GM12865 (cell line): ENCODE measurements around the gene EAPP.
A peak's percentile ranks its signal among the peaks of the same experiment; 100 is the strongest.
"Not testable (repeated sequence)": the region's sequence is repeated elsewhere in the genome, so short reads cannot be mapped to it uniquely, and the experiment has no call there.

ENCODE experiments used
- DNase-seq: peaks from one replicate; pipeline ENCODE4 v3.0.0; 2010; ENCODE audit warnings: low read depth
- H3K4me3 ChIP-seq: 2 replicates; pipeline ENCODE4 v1.5.1; 2011; ENCODE audit warnings: mild to moderate bottlenecking, low read depth, low read length, control low read depth
- TF ChIP-seq, protein P1 (sequence below): IDR thresholded peaks from 2 replicates; pipeline ENCODE4 v1.5.1; 2011; ENCODE audit warnings: low read length, control low read depth, low read depth, inconsistent platforms; ENCODE audit not compliant: insufficient read depth; ENCODE audit errors: missing control alignments

The EAPP gene

DNA sequence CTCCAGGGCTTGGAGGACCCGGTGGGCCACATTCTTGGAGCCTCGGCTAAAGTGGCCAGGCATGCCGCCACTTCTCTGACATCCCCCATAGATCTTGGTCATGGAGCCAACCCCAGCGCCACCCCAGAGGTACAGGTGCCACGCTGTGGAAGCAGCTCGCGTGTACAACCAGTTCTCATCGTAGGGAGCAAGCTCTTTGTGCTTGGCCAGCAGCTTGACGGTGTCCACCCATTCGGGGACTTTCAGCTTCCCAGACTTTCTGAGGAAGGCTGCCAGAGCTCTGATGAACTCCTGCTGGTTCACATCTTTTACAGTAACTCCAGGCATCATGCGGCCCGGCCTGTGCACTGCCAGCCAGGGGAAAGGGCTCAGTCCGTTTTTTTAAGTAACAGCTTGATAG is 29.3 kb upstream of the EAPP start:
- TF ChIP-seq, protein P1, sequence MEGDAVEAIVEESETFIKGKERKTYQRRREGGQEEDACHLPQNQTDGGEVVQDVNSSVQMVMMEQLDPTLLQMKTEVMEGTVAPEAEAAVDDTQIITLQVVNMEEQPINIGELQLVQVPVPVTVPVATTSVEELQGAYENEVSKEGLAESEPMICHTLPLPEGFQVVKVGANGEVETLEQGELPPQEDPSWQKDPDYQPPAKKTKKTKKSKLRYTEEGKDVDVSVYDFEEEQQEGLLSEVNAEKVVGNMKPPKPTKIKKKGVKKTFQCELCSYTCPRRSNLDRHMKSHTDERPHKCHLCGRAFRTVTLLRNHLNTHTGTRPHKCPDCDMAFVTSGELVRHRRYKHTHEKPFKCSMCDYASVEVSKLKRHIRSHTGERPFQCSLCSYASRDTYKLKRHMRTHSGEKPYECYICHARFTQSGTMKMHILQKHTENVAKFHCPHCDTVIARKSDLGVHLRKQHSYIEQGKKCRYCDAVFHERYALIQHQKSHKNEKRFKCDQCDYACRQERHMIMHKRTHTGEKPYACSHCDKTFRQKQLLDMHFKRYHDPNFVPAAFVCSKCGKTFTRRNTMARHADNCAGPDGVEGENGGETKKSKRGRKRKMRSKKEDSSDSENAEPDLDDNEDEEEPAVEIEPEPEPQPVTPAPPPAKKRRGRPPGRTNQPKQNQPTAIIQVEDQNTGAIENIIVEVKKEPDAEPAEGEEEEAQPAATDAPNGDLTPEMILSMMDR = no peak
- H3K4me3 ChIP-seq = no peak overlapping the region
- no peak for DNase-seq

DNA sequence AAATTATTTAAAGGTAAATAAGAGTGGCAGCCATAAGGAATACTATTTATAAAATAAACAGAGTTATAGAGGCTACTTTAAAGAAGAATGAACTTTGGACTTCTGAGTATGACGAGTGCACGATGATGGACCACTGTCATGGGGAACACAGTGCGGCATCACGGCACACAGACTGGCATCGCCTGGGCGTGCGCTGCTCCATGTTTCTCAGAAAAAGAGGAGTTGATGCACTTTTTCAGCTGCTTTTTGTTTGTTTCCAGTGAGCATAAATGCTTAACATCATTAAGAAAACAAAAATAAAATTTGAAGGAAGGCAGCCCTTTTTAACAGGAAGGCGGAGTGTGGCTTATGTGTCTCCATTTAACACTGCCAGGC is 23.3 kb upstream of the EAPP start:
- no peak for DNase-seq
- TF ChIP-seq, protein P1 = no peak

DNA sequence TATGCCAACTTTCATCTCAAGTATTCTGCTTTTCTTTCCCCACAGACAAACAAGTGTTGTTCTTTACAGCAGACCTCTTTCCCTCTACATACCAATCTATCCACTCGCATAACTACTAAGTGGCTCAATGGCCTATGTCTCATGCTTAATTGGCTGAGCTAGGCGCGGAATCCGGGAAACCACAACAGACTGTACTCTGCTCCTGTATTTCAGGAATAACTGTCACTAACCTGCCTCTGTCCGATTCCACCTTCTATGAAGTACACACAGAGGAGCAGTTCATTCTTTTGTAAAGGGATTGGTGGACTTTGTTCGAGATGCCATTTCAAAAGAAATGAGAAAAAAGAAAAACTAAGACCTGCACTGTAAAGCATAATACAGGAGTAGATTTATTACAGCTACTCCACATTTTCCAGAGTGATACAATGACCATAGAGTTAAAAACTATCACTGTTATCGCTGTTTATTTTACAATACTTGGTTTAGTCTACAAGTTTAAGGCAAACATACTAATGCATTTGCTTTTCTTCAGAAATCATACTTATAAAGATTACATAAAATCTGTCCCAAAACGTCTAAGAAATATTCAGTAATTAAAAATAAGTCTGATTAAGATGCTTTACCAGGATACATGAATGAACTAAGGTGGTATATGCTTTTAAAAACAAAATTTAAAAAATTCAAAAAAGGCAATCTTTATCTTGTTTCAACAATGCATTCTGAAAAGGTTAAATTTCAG is 22.7 kb upstream of the EAPP start:
- DNase-seq, H3K4me3 ChIP-seq: not testable (repeated sequence)

More for the DNA sequence above, 23.3 kb upstream of the EAPP start:
- no peak overlapping the region for H3K4me3 ChIP-seq

DNA sequence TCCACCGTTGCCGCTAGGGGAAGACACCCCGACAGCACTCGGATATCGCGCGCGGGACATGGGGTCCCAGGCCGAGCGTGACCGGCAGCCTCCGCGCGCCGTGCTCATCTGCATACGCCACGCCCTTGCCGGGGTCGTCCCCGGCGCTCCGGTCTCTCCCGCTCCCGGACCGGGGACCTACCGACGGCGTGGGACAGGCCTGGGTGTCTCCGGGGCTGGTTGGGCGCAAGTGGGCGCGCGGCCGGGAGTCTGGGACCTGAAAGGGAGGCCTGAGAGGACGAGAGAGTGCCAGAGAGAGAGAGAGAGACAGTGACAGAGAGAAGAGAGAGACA is 17.0 kb upstream of the EAPP start:
- DNase-seq, H3K4me3 ChIP-seq: not testable (repeated sequence)

DNA sequence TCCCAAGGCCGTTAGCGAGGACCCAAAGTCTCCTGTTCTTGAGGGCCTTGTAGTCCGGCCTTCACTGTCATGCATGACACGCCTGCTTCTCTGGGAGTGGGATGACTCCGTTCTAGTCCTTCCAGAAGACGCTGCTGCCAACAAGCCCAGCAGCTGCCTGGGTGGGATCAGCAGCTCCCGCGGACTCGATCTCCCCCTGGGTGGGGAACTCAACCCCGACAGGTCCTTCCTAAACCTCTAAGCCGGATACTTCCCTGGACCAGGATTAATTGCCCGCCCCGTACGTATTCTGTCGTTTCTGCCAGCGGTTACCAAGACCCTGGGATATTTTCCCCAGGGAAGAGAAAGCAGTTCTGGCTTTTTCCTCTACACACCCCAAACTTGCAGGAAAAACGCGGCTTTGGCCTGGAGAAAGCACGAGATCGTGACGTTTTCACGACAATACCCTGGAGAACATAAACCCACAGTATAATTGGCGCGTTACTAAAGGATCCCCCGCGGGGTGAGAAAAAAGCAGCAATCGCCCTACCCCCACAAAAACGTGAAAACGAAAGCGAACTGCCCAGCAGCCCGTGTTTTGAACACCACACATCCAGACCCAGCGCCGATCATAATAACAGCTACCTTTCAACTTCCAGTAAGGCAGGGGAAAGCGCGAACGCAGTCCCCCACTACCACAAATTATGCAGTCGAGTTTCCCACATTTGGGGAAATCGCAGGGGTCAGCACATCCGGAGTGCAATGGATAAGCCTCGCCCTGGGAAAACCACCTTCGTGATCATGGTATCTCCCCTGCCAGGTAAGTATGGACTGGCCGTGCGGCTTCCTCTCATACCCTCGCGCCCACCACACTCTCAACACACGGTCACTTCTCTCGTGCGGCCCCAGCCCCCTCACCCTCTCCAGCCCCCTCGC is 16.3 kb upstream of the EAPP start:
- DNase-seq, H3K4me3 ChIP-seq: not testable (repeated sequence)

DNA sequence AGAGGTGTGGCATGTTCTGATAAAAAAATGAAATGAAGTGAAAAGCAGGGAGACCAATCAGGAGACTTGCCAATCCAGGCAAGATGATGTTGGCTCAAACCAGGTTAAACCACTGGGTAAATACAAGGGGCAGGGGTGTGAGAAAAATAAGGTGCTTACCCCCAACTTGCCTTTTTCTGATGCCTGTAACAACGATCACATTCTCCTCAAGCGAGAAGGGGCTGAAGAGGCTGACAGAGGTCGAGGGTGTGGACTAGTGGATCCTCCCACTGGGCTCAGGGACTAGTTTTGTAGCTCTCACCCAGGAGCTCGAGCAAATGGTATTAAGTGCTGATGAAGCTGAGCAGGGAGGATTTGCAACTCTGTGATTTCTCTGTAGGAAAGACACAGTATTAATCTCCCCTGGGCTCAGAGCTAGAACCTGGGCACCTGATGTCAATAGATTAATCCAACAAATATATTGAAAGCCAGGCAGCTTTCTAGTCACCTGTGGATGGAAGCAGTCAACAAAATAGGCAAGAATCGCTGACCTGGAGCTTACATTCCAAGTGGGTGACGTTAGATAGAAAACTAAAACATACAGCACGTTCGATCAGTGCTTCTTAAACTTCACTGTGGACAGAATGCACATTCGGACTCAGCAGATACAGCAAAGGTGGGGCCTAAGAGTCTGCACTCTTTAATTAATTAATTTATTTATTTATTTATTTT is 15.2 kb upstream of the EAPP start:
- DNase-seq = no peak
- H3K4me3 ChIP-seq = no peak overlapping the region

DNA sequence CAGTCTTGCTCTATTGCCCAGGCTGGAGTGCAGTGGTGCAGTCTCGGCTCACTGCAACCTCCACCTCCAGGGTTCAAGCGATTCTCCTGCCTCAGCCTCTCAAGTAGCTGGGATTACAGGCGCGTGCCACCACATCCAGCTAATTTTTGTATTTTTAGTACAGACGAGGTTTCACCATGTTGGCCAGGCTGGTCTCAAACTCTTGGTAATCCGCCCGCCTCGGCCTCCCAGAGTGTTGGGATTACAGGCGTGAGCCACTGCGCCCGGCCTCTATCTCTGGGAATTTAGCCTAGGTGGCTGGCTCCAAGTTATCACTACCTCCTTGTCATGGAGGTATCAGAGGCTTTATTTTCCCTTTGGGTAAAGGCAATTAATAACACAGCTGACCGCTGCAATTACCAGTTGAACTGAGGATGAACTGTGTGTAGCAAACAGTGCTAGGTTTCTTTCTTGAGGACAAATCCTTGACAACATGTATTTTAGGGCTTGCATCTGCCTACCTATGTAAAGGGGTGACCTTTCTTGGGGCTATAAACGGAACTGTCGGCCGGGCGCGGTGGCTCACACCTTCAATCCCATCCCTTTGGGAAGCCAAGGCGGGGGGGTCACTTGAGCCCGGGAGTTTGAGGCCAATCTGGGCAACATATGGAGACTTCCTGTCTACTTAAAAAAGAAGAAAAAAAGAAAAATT is 9.9 kb upstream of the EAPP start:
- DNase-seq, H3K4me3 ChIP-seq: not testable (repeated sequence)

More for the DNA sequence above, 15.2 kb upstream of the EAPP start:
- TF ChIP-seq, protein P1 = no peak

DNA sequence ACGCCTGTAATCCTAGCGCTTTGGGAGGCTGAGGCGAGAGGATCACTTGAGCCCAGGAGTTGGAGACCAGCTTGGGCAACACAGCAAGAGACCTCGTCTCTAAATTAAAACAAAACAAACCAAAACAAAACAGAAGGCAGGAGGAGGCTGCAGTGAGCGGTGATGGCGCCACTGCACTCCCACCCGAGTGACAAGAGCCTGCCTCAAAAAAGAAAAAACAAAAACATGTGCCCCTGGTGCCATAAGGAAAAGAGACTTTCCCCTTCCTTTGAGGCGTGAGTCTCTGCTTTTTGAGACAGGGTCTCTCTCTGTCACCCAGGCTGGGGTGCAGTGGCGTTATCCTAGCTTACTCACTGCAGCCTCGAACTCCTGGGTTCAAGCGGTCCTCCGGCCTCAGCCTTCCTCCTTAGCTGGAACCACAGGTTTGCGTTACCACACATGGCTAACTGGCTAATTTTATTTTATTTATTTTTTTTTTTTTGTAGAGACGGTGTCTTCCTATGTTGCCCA is 9.0 kb upstream of the EAPP start:
- DNase-seq = no peak
- TF ChIP-seq, protein P1 = no peak
- H3K4me3 ChIP-seq = no peak overlapping the region

DNA sequence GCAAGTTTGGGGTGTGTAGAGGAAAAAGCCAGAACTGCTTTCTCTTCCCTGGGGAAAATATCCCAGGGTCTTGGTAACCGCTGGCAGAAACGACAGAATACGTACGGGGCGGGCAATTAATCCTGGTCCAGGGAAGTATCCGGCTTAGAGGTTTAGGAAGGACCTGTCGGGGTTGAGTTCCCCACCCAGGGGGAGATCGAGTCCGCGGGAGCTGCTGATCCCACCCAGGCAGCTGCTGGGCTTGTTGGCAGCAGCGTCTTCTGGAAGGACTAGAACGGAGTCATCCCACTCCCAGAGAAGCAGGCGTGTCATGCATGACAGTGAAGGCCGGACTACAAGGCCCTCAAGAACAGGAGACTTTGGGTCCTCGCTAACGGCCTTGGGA is 7.6 kb upstream of the EAPP start:
- H3K4me3 ChIP-seq = not testable (repeated sequence)

DNA sequence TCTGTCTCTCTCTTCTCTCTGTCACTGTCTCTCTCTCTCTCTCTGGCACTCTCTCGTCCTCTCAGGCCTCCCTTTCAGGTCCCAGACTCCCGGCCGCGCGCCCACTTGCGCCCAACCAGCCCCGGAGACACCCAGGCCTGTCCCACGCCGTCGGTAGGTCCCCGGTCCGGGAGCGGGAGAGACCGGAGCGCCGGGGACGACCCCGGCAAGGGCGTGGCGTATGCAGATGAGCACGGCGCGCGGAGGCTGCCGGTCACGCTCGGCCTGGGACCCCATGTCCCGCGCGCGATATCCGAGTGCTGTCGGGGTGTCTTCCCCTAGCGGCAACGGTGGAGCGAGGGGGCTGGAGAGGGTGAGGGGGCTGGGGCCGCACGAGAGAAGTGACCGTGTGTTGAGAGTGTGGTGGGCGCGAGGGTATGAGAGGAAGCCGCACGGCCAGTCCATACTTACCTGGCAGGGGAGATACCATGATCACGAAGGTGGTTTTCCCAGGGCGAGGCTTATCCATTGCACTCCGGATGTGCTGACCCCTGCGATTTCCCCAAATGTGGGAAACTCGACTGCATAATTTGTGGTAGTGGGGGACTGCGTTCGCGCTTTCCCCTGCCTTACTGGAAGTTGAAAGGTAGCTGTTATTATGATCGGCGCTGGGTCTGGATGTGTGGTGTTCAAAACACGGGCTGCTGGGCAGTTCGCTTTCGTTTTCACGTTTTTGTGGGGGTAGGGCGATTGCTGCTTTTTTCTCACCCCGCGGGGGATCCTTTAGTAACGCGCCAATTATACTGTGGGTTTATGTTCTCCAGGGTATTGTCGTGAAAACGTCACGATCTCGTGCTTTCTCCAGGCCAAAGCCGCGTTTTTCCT is 7.0 kb upstream of the EAPP start:
- not testable (repeated sequence) for DNase-seq, H3K4me3 ChIP-seq

More for the DNA sequence above, 7.6 kb upstream of the EAPP start:
- DNase-seq = not testable (repeated sequence)

DNA sequence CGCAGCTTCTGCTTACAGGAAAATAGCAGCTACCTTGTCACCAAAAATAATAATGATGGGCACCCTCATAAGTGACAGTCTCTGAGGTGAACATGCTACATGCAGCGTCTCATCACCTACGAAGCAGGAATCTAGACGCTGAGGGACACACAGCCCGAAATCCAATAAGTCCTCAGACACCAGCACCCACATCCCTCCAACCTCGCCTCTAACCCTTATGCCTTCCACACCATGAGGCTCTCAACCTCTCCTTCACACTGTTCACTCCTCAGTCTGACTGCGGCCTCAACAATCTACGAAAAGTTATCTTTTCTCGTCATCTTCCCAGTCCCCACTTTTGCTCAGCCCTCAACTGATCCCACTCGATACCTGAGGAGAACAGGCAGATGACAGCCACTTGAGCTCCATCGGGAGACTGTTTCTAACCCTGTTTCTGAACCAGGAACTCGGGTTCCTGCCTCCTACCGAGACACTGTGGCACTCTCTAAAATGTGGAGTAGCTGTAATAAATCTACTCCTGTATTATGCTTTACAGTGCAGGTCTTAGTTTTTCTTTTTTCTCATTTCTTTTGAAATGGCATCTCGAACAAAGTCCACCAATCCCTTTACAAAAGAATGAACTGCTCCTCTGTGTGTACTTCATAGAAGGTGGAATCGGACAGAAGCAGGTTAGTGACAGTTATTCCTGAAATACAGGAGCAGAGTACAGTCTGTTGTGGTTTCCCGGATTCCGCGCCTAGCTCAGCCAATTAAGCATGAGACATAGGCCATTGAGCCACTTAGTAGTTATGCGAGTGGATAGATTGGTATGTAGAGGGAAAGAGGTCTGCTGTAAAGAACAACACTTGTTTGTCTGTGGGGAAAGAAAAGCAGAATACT is 919 bp upstream of the EAPP start:
- peak overlapping the region; percentile 59 for H3K4me3 ChIP-seq
- not testable (repeated sequence) for DNase-seq
